Measurements from ENCODE around the gene KL. TPM values are rescaled to one million over a fixed set of nuclear protein-coding genes. Genes with fewer than 3 reads are reported as not detected.

Gene KL
- total RNA-seq, 2 experiments from 2014 or later = not detected

DNA sequence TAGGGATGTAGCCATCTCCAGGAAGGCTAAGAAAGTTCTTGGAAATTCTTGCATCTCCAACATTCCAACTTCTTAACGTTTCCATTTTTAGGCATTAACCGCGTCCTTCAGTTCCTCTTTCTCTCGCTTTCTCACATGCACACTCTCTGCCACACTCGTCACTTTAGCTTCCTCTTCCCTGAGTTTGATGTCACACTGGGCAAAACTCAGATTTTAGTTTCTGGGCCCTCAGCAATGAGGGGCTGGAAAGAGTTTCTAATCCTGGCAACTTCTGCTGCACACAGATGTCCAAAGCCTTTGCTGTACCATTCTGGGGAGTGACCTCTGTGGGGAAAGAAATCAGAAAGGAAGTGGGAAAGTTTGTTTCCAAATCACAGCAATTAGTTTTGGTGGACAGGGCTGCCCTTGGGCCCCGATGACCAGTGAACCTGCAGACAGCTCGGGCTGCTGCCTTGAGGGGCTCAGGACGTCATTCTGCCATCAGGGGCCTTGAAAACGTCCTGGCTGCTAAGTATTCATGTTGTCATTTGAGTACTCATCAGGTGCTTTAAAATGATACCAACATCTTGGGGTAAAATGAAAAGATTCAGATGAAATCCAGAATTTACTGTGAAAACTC is 89.3 kb downstream of the KL start:
- no peak for ATAC-seq (ENCODE audit: poor library complexity)
- H3K36me3 Mint-ChIP-seq (ENCODE audit: low read depth) = no peaks in the 10 kb centered on the region

DNA sequence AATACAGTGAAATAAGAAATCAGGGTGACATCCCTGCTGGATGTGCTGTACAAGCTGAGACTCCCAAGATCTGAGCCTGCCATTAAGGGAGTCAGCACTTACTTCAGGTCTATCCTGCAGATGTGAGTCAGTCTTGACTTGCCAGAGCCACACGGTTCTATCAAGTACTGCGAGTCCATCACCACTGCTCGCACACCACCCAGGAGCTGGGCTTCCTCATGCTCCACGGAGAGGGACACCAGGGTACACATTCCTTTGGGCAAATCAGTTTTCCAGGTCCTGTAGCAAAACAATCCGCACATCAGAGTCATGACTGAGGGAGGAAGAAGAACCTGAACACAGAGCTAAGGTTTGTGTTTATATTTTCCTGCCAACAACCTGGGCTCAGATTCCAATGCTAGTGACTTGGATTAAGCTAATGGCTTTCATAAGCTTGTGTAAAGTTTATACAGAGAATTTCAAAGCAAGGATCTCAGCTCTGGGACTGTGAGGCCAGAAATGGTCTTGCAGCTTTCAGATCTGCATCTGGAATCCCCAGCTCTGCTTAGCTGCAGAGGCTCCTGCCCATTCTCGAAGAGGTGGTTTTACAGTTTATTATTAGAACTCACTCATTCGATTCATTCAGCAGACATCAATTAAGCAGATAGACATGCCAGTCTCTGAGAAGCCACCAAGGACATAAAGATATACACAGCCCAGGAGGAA is 90.6 kb downstream of the KL start:
- ChIA-PET POLR2A (no interaction called here), CTCF (no interaction called here)
- TF ChIP-seq, protein P1, sequence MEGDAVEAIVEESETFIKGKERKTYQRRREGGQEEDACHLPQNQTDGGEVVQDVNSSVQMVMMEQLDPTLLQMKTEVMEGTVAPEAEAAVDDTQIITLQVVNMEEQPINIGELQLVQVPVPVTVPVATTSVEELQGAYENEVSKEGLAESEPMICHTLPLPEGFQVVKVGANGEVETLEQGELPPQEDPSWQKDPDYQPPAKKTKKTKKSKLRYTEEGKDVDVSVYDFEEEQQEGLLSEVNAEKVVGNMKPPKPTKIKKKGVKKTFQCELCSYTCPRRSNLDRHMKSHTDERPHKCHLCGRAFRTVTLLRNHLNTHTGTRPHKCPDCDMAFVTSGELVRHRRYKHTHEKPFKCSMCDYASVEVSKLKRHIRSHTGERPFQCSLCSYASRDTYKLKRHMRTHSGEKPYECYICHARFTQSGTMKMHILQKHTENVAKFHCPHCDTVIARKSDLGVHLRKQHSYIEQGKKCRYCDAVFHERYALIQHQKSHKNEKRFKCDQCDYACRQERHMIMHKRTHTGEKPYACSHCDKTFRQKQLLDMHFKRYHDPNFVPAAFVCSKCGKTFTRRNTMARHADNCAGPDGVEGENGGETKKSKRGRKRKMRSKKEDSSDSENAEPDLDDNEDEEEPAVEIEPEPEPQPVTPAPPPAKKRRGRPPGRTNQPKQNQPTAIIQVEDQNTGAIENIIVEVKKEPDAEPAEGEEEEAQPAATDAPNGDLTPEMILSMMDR (IDR thresholded peaks at IDR 0.05) = no peak
- Histone ChIP-seq H3K36me3 (ENCODE audit: insufficient read depth, low read length) (no peaks in the 10 kb centered on the region), H3K27me3 (ENCODE audit: control insufficient read depth in 1 of 2, insufficient read depth in 2 of 2, low read length in 2 of 2) (no peaks in the 10 kb centered on the region), H3K9me3 (ENCODE audit: control insufficient read depth in 1 of 2, insufficient read depth in 1 of 2, low read length in 2 of 2) (no peaks in the 10 kb centered on the region), H3K4me3 (ENCODE audit: low read length) (no peak overlapping the region), H3K27ac (ENCODE audit: low read depth in 1 of 2, low read length in 2 of 2) (no peak overlapping the region), H3K4me1 (ENCODE audit: insufficient read depth, low read length) (no peaks in the 10 kb centered on the region)
- Mint-ChIP-seq H3K9me3 (no peaks in the 10 kb centered on the region), H3K4me3 (no peak overlapping the region), H3K27ac (no peak overlapping the region), H3K36me3 (ENCODE audit: low read depth) (no peaks in the 10 kb centered on the region), H3K27me3 (peaks cover 45% of the 10 kb centered on the region), H3K4me1 (ENCODE audit: low read depth) (no peaks in the 10 kb centered on the region)
- no peak for ATAC-seq (ENCODE audit: poor library complexity)
- no peak for DNase-seq
- intact Hi-C loops (cut with DNase I, micrococcal nuclease) = no loop called here

More for the DNA sequence above, 89.3 kb downstream of the KL start:
- H3K36me3 ChIP-seq (ENCODE audit: insufficient read depth, low read length) = no peaks in the 10 kb centered on the region
- no peaks in the 10 kb centered on the region for H3K9me3 Mint-ChIP-seq
- no peak overlapping the region for H3K27ac ChIP-seq (ENCODE audit: low read depth in 1 of 2, low read length in 2 of 2)
- H3K4me1 Mint-ChIP-seq (ENCODE audit: low read depth) = no peaks in the 10 kb centered on the region
- CTCF ChIA-PET = no interaction called here
- TF ChIP-seq, protein P1 (IDR thresholded peaks at IDR 0.05) = no peak
- H3K27me3 ChIP-seq (ENCODE audit: control insufficient read depth in 1 of 2, insufficient read depth in 2 of 2, low read length in 2 of 2) = no peaks in the 10 kb centered on the region
- POLR2A ChIA-PET = no interaction called here
- intact Hi-C loops (cut with DNase I, micrococcal nuclease) = no loop called here
- DNase-seq = peak in 3 of 14 experiments; percentile 2 to 18 (median 18)
- no peak overlapping the region for H3K4me3 ChIP-seq (ENCODE audit: low read length)
- H3K27ac Mint-ChIP-seq = no peak overlapping the region
- peaks cover 42% of the 10 kb centered on the region for H3K27me3 Mint-ChIP-seq
- no peak overlapping the region for H3K4me3 Mint-ChIP-seq
- H3K9me3 ChIP-seq (ENCODE audit: control insufficient read depth in 1 of 2, insufficient read depth in 1 of 2, low read length in 2 of 2) = no peaks in the 10 kb centered on the region
- no peaks in the 10 kb centered on the region for H3K4me1 ChIP-seq (ENCODE audit: insufficient read depth, low read length)

DNA sequence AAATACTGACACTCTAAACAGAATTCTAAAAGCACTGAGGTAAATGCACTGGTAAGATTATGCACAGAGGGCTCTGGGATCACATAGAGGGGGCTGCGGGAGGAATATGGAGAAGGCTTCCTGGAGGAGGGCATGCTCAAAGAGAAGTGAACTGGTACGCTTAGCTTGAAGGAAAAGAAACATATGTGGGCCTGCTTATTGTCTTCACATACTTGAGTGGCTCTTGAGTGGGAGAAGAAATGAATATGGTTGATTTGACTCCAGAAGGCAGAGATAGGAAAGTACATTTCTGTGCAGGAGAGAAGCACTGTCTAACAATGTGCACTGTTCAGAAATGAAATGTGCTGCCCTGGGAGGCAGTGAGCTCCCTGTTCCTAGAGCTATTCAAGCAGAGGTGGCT is 91.1 kb downstream of the KL start:
- DNase-seq (no peak), ATAC-seq (ENCODE audit: poor library complexity) (no peak)
- Histone ChIP-seq H3K27ac (ENCODE audit: low read depth in 1 of 2, low read length in 2 of 2) (no peak overlapping the region), H3K9me3 (ENCODE audit: control insufficient read depth in 1 of 2, insufficient read depth in 1 of 2, low read length in 2 of 2) (no peaks in the 10 kb centered on the region), H3K4me1 (ENCODE audit: insufficient read depth, low read length) (no peaks in the 10 kb centered on the region), H3K27me3 (ENCODE audit: control insufficient read depth in 1 of 2, insufficient read depth in 2 of 2, low read length in 2 of 2) (no peaks in the 10 kb centered on the region), H3K36me3 (ENCODE audit: insufficient read depth, low read length) (no peaks in the 10 kb centered on the region), H3K4me3 (ENCODE audit: low read length) (no peak overlapping the region)
- Mint-ChIP-seq H3K27ac (no peak overlapping the region), H3K4me1 (ENCODE audit: low read depth) (no peaks in the 10 kb centered on the region), H3K36me3 (ENCODE audit: low read depth) (no peaks in the 10 kb centered on the region), H3K9me3 (no peaks in the 10 kb centered on the region), H3K4me3 (no peak overlapping the region), H3K27me3 (peaks cover 45% of the 10 kb centered on the region)
- ChIA-PET POLR2A (no interaction called here), CTCF (no interaction called here)
- intact Hi-C loops (cut with DNase I, micrococcal nuclease) = no loop called here
- TF ChIP-seq, protein P1 (IDR thresholded peaks at IDR 0.05) = no peak
